Activated CD8-positive, alpha-beta T cell treated with anti-CD3 and anti-CD28 coated beads for 36 hours (primary cell): Measurements from ENCODE around the gene CIB2. TPM values are rescaled to one million over a fixed set of nuclear protein-coding genes. Genes with fewer than 3 reads are reported as not detected.

Experiments
- ATAC-seq: fragments of 200-7000 bp; cut with Tn5 transposase; one replicate; pipeline ENCODE4 v1.10.0; 2021; ENCODE audit warnings: mild to moderate bottlenecking, moderate library complexity
- CTCF ChIA-PET: fragments of 350-600 bp; sonication (Branson Sonifier 250); formaldehyde crosslinking; loops from one replicate; lab custom pipeline; 2021; ENCODE audit warnings: antibody characterized with exemption; lab: Charles Lee
- POLR2A ChIA-PET: fragments of 350-600 bp; sonication (Branson Sonifier 250); formaldehyde crosslinking; loops from one replicate; lab custom pipeline; 2021; ENCODE audit warnings: antibody characterized with exemption; lab: Charles Lee
- DNase-seq: peaks from one replicate; pipeline ENCODE4 v3.0.0-alpha.2; 2020
- H3K27ac Mint-ChIP-seq: one replicate; pipeline ENCODE4 v1.8.0; 2021; ENCODE audit warnings: mild to moderate bottlenecking, mixed read lengths
- H3K27me3 Mint-ChIP-seq: one replicate; pipeline ENCODE4 v1.8.0; 2021; ENCODE audit warnings: mixed read lengths
- H3K36me3 Mint-ChIP-seq: one replicate; pipeline ENCODE4 v1.8.0; 2021; ENCODE audit warnings: low read depth, mixed read lengths
- H3K4me1 Mint-ChIP-seq: one replicate; pipeline ENCODE4 v1.8.0; 2021; ENCODE audit warnings: low read depth, mixed read lengths
- H3K4me3 Mint-ChIP-seq: one replicate; pipeline ENCODE4 v1.8.0; 2021; ENCODE audit warnings: mild to moderate bottlenecking, moderate library complexity, mixed read lengths
- H3K9me3 Mint-ChIP-seq: one replicate; pipeline ENCODE4 v1.8.0; 2021; ENCODE audit warnings: mixed read lengths
- CTCF ChIP-seq: fragments of 200-600 bp; IDR thresholded peaks from one replicate; pipeline ENCODE4 v1.8.0; 2022; ENCODE audit warnings: antibody characterized with exemption, mild to moderate bottlenecking
- intact Hi-C: fragments of 100-400 bp; cut with micrococcal nuclease; formaldehyde crosslinking; loops from one replicate; pipeline ENCODE4 v1.10.0; 2022
- total RNA-seq, 2 experiments: library from RNA; stranded (reverse); gene quantifications; one replicate each; pipeline ENCODE4 v1.2.3, GENCODE V29; 2021

The CIB2 gene
- total RNA-seq, 2 experiments from 2014 or later, result 1.6 TPM

GRCh38 chr15:78129751-78130287 lies 1.4 kb downstream of the CIB2 start:
- Mint-ChIP-seq H3K27me3 (peaks cover 1% of the 10 kb centered on the region), H3K36me3 (no peaks in the 10 kb centered on the region), H3K27ac (peak overlapping the region; percentile 62), H3K4me1 (peaks cover 22% of the 10 kb centered on the region), H3K9me3 (no peaks in the 10 kb centered on the region), H3K4me3 (peak overlapping the region; percentile 70)
- TF ChIP-seq CTCF, result no peak
- ChIA-PET CTCF (interaction anchor here (1.0 to 3.6 kb wide), 13 partner anchors 7 to 170 kb away, joined by 3 to 63 read pairs (median 6); no protein-coding TSS in a partner anchor), POLR2A (interaction anchor here (1.3 kb wide), 2 partner anchors 20 to 65 kb away, joined by 3 to 5 read pairs; partner anchors contain the start of gene IDH3A)
- ATAC-seq (no peak), DNase-seq (no peak)
- intact Hi-C loops, result loop anchor here (5.0 kb wide), 1 partner anchor 112 kb away; no protein-coding TSS in a partner anchor

GRCh38 chr15:78129077-78129750 lies 2.0 kb downstream of the CIB2 start:
- H3K9me3 Mint-ChIP-seq, result no peaks in the 10 kb centered on the region
- no peak for DNase-seq
- H3K27ac Mint-ChIP-seq, result peak overlapping the region; percentile 36
- H3K4me3 Mint-ChIP-seq, result no peak overlapping the region
- POLR2A ChIA-PET, result interaction anchor here (0.7 kb wide), 1 partner anchor 164 kb away, joined by 3 read pairs; no protein-coding TSS in a partner anchor
- no peaks in the 10 kb centered on the region for H3K36me3 Mint-ChIP-seq
- CTCF ChIA-PET, result interaction anchor here (3.3 to 3.6 kb wide), 3 partner anchors 66 to 170 kb away, joined by 15 to 63 read pairs (median 26); no protein-coding TSS in a partner anchor
- intact Hi-C loops, result loop anchor here (5.0 kb wide), 1 partner anchor 113 kb away; no protein-coding TSS in a partner anchor
- no peak for ATAC-seq
- peaks cover 1% of the 10 kb centered on the region for H3K27me3 Mint-ChIP-seq
- H3K4me1 Mint-ChIP-seq, result peaks cover 22% of the 10 kb centered on the region
- TF ChIP-seq CTCF, result no peak

GRCh38 chr15:78127882-78128281 lies 3.4 kb downstream of the CIB2 start:
- H3K36me3 Mint-ChIP-seq, result no peaks in the 10 kb centered on the region
- intact Hi-C loops, result loop anchor here (5.0 kb wide), 1 partner anchor 114 kb away; no protein-coding TSS in a partner anchor
- no peak for TF ChIP-seq CTCF
- H3K4me1 Mint-ChIP-seq, result peaks cover 15% of the 10 kb centered on the region
- peak overlapping the region; percentile 19 for H3K27ac Mint-ChIP-seq
- CTCF ChIA-PET, result interaction anchor here (0.8 to 1.8 kb wide), 5 partner anchors 14 to 67 kb away, joined by 3 to 14 read pairs (median 3); no protein-coding TSS in a partner anchor
- H3K9me3 Mint-ChIP-seq, result no peaks in the 10 kb centered on the region
- POLR2A ChIA-PET, result interaction anchor here (0.8 kb wide), 1 partner anchor 18 kb away, joined by 3 read pairs; no protein-coding TSS in a partner anchor
- H3K27me3 Mint-ChIP-seq, result peaks cover 1% of the 10 kb centered on the region
- DNase-seq, result no peak
- no peak for ATAC-seq
- no peak overlapping the region for H3K4me3 Mint-ChIP-seq

GRCh38 chr15:78125267-78125666 lies 6.0 kb downstream of the CIB2 start:
- Mint-ChIP-seq H3K9me3 (no peaks in the 10 kb centered on the region), H3K4me1 (peaks cover 6% of the 10 kb centered on the region), H3K27me3 (no peaks in the 10 kb centered on the region), H3K27ac (no peak overlapping the region), H3K4me3 (no peak overlapping the region), H3K36me3 (no peaks in the 10 kb centered on the region)
- DNase-seq, result no peak
- no peak for TF ChIP-seq CTCF
- ChIA-PET POLR2A (no interaction called here), CTCF (interaction anchor here (1.0 to 1.4 kb wide), 3 partner anchors 17 to 116 kb away, joined by 3 to 8 read pairs (median 3); no protein-coding TSS in a partner anchor)
- intact Hi-C loops, result loop anchor here (5.0 kb wide), 1 partner anchor 117 kb away; no protein-coding TSS in a partner anchor
- no peak for ATAC-seq
